Fibroblast of lung (primary cell): ENCODE data around the gene POU2AF2. TPM values are rescaled to one million over a fixed set of nuclear protein-coding genes. Genes with fewer than 3 reads are reported as not detected.

Experiments
- DNase-seq, 2 donors: peaks; one replicate each; pipeline versions ENCODE4 v3.0.0 to v3.0.0-alpha.2; 2010; ENCODE audit warnings: low read depth in 2 of 2
- H2AFZ ChIP-seq: 2 replicates; pipeline ENCODE4 v1.5.1; 2012; ENCODE audit warnings: low read length, control low read depth, inconsistent platforms
- H3K27ac ChIP-seq: 2 replicates; pipeline ENCODE4 v1.5.1; 2011; ENCODE audit warnings: low read length, control low read depth; ENCODE audit not compliant: insufficient read depth
- H3K27me3 ChIP-seq: 2 replicates; pipeline ENCODE4 v1.5.1; 2011; ENCODE audit warnings: mild to moderate bottlenecking, low read length; ENCODE audit not compliant: control insufficient read depth, insufficient read depth
- H3K36me3 ChIP-seq: 2 replicates; pipeline ENCODE4 v1.5.1; 2011; ENCODE audit warnings: low read length; ENCODE audit not compliant: control insufficient read depth, insufficient read depth
- H3K4me1 ChIP-seq: 2 replicates; pipeline ENCODE4 v1.5.1; 2011; ENCODE audit warnings: low read length; ENCODE audit not compliant: control insufficient read depth, insufficient read depth; ENCODE audit errors: extremely low read depth
- H3K4me2 ChIP-seq: 2 replicates; pipeline ENCODE4 v1.5.1; 2011; ENCODE audit warnings: low read length, control low read depth; ENCODE audit not compliant: insufficient read depth; ENCODE audit errors: extremely low read depth
- H3K4me3 ChIP-seq, 4 experiments: fragments of 200-600 bp in 1 of 4; sonication (generic) in 1 of 4; replicated peaks in 1 of 4; 2 replicates each; pipeline ENCODE4 v1.5.1; 2011 to 2016; ENCODE audit warnings: low read length in 4 of 4, low read depth in 3 of 4, mild to moderate bottlenecking in 3 of 4, control low read depth in 2 of 4, inconsistent platforms in 1 of 4, mixed read lengths in 1 of 4; ENCODE audit not compliant: insufficient read depth in 1 of 4; ENCODE audit errors: control extremely low read depth in 1 of 4
- H3K79me2 ChIP-seq: 2 replicates; pipeline ENCODE4 v1.5.1; 2012; ENCODE audit warnings: mild to moderate bottlenecking, low read length, inconsistent platforms; ENCODE audit not compliant: control insufficient read depth, insufficient read depth
- H3K9ac ChIP-seq: 2 replicates; pipeline ENCODE4 v1.5.1; 2011; ENCODE audit warnings: mild to moderate bottlenecking, low read length, control low read depth; ENCODE audit not compliant: insufficient read depth
- H3K9me3 ChIP-seq: 2 replicates; pipeline ENCODE4 v1.5.1; 2012; ENCODE audit warnings: low read depth, low read length; ENCODE audit not compliant: control insufficient read depth, insufficient read depth
- H4K20me1 ChIP-seq: 2 replicates; pipeline ENCODE4 v1.5.1; 2011; ENCODE audit warnings: low read length; ENCODE audit not compliant: control insufficient read depth, insufficient read depth; ENCODE audit errors: extremely low read depth
- CTCF ChIP-seq, 2 donors: IDR thresholded peaks in 1 of 2; conservative IDR thresholded peaks in 1 of 2; 1 replicate in 1 of 2; 2 replicates in 1 of 2; pipeline ENCODE4 v1.5.1; 2011 to 2012; ENCODE audit warnings: low read length in 2 of 2, control low read depth in 1 of 2, inconsistent platforms in 1 of 2, low read depth in 1 of 2, mild to moderate bottlenecking in 1 of 2
- EZH2 ChIP-seq: IDR thresholded peaks from 2 replicates; pipeline ENCODE4 v1.5.1; 2012; ENCODE audit warnings: low read length, control low read depth, mild to moderate bottlenecking; ENCODE audit errors: missing control alignments
- polyA plus RNA-seq, 2 donors: library from polyadenylated mRNA; depleted of rRNA in 1 of 2; stranded (reverse) in 1 of 2; unstranded in 1 of 2; fragments of >200 nt; gene quantifications; 2 replicates each; pipeline ENCODE4 v1.2.1, GENCODE V29; 2011 to 2012; ENCODE audit warnings: missing spikeins in 1 of 2
- total RNA-seq: library from RNA; depleted of rRNA; stranded (reverse); fragments of >200 nt; gene quantifications from 2 replicates; pipeline ENCODE4 v1.2.1, GENCODE V29; 2014

POU2AF2 gene
- total and polyA plus RNA-seq, 2 donors (not counting 1 experiment from before 2014, with no cell fraction given) = not detected

GRCh38 chr11:111209543-111210355, 35.8 kb upstream of the POU2AF2 start:
- H3K27me3 ChIP-seq = no peaks in the 10 kb centered on the region
- H3K9ac ChIP-seq = no peak overlapping the region
- H3K79me2 ChIP-seq = no peaks in the 10 kb centered on the region
- H3K4me1 ChIP-seq = peaks cover 7% of the 10 kb centered on the region
- H3K9me3 ChIP-seq = no peaks in the 10 kb centered on the region
- no peak overlapping the region for H3K27ac ChIP-seq
- TF ChIP-seq CTCF (conservative IDR thresholded peaks at IDR 0.05 in 1 of 2, IDR thresholded peaks at IDR 0.05 in 1 of 2; ENCODE audit: low read depth in 1 of 2, low read length in 2 of 2) = no peak
- TF ChIP-seq EZH2 = no peak
- no peaks in the 10 kb centered on the region for H3K36me3 ChIP-seq
- H2AFZ ChIP-seq = no peak overlapping the region
- no peak overlapping the region for H3K4me2 ChIP-seq
- H3K4me3 ChIP-seq = no peak overlapping the region
- no peak for DNase-seq
- H4K20me1 ChIP-seq = no peaks in the 10 kb centered on the region

- Histone ChIP-seq H3K4me3 (no peak overlapping the region), H3K36me3 (no peaks in the 10 kb centered on the region), H3K4me1 (no peaks in the 10 kb centered on the region), H4K20me1 (no peaks in the 10 kb centered on the region), H3K4me2 (no peak overlapping the region), H3K9me3 (no peaks in the 10 kb centered on the region), H3K27ac (no peak overlapping the region), H2AFZ (no peak overlapping the region), H3K79me2 (no peaks in the 10 kb centered on the region), H3K27me3 (no peaks in the 10 kb centered on the region), H3K9ac (no peak overlapping the region)
- TF ChIP-seq EZH2 = no peak
- no peak for TF ChIP-seq CTCF (conservative IDR thresholded peaks at IDR 0.05 in 1 of 2, IDR thresholded peaks at IDR 0.05 in 1 of 2; ENCODE audit: low read depth in 1 of 2, low read length in 2 of 2)
- DNase-seq = peak in 1 of 2 donors; percentile 59
Measured at GRCh38 chr11:111213256-111213655, 32.3 kb upstream of the POU2AF2 start.

GRCh38 chr11:111220721-111221120, 24.8 kb upstream of the POU2AF2 start:
- Histone ChIP-seq H3K4me3 (no peak overlapping the region), H3K4me1 (no peaks in the 10 kb centered on the region)

More at GRCh38 chr11:111220721-111221120, 24.8 kb upstream of the POU2AF2 start:
- TF ChIP-seq CTCF (conservative IDR thresholded peaks at IDR 0.05 in 1 of 2, IDR thresholded peaks at IDR 0.05 in 1 of 2; ENCODE audit: low read depth in 1 of 2, low read length in 2 of 2) (no peak), EZH2 (no peak)
- Histone ChIP-seq H4K20me1 (no peaks in the 10 kb centered on the region), H3K9me3 (no peaks in the 10 kb centered on the region), H3K4me2 (no peak overlapping the region), H3K27me3 (no peaks in the 10 kb centered on the region), H3K36me3 (no peaks in the 10 kb centered on the region), H2AFZ (no peak overlapping the region), H3K79me2 (no peaks in the 10 kb centered on the region), H3K27ac (no peak overlapping the region), H3K9ac (no peak overlapping the region)
- DNase-seq = peak in 1 of 2 donors; percentile 68
